ENCODE measurements around the gene BMP2K.
"Not testable (repeated sequence)": the region's sequence is repeated elsewhere in the genome, so short reads cannot be mapped to it uniquely, and the experiment has no call there.

Gene BMP2K

DNA sequence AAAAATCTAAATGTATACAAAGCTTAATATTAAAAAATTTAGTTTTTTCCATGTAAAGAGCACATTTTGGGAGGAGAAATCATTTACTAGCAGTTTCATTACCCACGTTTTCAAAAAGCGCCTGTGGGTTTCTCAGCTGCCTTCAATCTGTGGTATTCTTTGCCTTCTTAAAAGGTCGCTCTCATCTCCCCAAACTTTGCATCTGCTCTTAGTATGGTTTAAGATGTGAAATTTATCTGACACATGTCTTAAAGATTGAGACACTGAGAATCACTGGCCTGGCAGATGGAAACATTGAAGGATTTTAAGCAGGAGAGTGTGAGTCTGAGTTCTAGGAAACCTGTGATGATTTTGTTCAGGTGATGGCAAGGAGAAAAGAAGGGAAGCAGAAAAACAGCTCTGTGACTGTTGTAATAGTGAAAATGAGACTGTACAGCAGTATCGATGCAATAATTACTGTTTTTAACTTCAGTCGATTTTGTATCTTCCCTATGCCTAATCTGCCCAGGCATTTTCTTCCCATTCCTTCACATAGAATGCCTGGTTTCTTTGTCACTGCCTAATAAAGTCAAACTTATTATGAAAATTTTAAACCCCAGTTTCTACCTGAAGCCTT is 87.2 kb downstream of the BMP2K start:
- peak; percentile 5 for DNase-seq (ENCODE audit: low spot score)

DNA sequence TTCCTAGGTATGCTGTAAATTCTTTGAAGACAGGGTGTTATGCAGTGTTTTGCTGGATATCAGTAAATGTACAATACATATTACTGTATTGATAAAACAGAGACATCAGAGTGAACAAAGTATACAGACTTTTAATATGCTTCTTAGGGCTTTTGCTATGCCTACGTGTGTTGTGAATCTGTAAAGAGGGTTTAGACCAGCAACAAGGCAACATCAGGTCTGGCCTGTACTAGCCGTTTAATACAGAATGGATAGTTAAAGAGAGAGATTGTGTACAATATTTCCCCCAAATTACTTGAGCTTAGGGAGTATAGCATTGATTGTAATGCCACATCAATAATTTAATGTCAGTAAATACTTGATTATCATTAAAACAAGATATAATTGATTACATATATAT is 87.8 kb downstream of the BMP2K start:
- no peak for DNase-seq (ENCODE audit: low spot score)

DNA sequence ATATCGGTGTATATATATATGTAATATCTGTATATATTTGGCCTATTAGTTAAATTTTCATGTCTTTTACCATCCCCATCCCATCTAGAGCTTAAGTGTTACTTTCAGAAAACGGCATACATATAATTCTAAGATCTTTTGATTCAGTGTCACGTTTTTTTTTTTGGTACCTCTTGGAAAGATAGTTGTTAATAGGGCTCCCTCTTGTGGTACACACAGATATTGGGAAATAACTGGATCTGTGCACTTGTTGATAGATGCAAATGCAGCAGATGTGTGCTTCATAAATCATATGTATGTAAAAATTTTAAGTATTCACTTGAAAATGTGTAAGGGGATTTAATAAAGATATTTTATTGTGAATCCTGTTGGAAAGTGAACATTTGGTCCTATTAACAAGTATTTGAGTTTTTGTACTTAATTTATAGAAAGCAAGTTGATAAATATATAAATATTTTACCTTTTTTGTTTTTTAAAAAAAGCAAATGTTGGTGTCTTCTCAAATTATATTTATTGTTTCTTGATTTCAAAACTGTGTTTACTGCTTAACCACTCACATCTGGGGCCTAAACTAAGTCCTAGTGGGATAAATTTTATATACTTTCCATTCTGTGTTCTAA is 88.4 kb downstream of the BMP2K start:
- peak; percentile 76 for DNase-seq (ENCODE audit: low spot score)

DNA sequence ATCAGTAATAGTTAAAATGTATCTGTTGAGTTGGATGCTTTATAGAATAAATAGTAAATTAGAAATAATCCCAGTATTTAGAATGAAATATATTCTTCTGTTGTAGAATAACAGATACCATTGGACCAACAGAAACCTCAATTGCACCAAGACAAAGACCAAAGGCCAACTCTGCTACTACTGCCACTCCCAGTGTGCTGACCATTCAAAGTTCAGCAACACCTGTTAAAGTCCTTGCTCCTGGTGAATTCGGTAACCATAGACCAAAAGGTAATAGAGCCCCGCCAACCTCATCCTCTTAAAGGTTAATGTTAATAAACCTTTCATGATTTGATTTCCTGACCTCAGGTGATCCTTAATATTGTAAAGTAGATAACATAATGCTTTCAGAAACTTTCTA is 89.3 kb downstream of the BMP2K start:
- no peak for DNase-seq (ENCODE audit: low spot score)

DNA sequence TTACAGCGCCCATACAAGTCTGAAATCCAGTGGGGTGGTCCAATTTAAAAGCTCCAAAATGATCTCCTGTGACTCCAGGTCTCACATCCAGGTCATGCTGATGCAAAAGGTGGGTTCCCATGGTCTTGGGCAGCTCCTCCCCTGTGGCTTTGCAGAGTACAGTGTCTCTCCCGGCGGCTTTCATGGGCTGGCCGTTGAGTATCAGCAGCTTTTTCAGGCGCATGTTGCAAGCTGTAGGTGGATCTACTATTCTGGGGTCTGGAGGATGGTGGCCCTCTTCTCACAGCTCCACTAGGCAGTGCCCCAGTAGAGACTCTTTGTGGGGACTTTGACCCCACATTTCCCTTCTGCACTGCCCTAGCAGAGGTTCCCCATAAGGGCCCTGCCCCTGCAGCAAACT is 92.6 kb downstream of the BMP2K start:
- not testable (repeated sequence) for DNase-seq (ENCODE audit: low spot score)

DNA sequence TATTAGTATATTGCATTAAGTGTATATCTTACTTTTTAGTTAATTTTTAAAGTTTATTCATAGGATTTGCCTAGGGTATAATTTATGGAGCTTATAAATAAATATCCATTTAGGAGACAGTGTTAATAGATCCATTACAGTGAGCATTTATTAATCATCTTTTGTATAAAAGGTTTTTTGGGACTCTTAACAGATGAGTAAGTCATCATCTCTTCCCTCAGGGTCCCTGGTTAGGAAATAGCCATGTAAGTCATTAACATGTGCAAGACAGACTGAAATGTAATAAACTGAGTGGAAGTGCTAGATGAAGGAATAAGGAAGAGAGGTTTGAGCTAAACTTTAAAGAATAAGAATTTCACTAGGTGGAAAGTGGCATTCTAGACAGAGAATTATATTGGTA is 93.9 kb downstream of the BMP2K start:
- no peak for DNase-seq (ENCODE audit: low spot score)

DNA sequence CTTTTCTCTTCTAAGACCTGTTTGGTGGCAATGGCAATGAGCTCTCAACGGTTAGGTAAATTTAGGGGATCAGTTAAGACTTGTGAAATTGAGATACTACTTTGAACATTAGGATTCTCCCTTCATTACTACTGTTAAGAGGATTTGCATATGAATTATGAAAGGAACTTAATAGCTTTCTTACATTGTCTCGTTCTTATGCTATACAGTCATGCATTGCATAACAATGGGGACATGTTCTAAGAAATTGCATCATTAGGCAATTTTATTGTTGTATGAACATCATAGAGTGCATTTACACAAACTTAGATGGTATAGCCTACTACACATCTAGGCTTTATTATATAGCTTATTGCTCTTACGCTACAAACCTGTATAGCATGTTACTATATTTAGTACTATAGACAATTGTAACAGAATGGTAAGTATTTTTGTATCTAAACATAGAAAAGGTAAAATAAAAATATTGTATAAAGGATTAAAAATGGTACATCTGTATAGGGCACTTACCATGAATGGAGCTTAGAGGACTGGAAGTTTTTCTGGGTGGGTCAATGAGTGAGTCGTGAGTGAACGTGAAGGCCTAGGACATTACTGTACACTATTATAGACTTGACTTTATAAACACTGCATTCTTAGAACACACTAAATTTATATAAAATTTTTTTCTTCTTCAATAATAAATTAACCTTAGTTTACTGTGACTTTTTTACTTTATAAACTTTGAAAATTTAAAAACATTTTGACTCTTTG is 100.6 kb downstream of the BMP2K start:
- no peak for DNase-seq (ENCODE audit: low spot score)

DNA sequence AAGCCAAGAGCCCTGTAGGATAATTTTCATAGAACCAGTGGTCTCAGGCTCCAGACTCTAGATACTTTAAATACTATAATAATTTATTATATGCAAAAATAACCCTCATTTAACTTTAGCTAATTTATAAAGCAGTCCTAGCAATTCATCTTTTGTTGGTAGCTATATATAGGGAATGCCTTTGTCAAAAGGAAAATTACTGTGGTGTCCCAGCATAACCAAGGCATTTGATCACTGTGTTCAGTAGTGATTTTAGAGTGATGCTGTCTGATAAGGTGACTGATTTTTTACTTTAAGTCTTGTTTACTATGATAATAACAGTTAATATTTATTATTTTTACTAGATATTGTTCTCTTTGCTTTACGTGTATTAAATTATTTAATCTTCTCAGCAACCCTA is 101.9 kb downstream of the BMP2K start:
- DNase-seq (ENCODE audit: low spot score), result no peak

DNA sequence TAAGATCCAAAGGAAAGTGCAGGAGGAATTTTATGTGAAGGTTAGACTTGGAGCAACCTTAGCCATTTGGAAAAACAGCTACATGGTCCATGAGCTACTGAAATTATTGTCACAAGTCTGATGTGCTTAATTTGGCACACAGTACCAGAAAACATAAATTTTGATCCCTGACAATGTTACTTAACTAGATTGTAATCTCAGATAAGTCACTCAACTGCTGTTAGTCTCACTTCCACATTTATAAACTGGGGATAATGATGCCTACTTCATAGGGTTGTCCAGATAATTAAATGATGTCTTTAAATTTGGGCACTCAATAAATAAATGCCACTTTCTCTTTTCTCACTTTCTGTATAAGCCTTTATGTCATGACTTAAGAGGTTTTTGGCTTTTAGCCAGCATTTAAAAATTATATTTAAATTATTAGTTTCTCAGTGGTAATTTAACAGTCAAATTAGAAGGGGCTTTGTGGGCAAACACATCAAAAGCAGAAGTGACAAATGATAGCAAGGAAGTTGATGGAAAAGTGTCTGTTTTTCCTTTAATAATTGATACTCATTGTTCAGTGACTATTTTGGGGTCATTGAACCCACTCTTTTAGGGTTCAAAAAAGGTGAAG is 104.8 kb downstream of the BMP2K start:
- DNase-seq (ENCODE audit: low spot score), result no peak

DNA sequence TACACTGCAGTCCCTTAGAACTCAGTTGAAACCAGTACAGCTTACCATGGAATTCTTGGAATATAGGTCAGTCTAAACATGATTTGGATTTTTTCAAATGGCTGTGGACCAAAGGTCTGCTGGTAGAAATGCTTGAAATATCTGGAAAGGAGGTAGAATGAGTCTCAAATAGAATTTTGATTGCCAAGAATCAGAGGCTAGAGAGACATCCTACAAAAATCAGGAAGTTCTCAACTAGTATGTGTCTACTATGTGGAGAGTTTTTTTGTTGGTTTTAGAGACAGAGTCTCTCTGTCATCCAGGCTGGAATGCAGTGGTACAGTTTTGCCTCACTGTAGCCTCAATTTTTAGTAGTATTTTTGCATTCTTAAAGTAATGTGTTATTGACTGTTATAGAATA is 109.4 kb downstream of the BMP2K start:
- no peak for DNase-seq (ENCODE audit: low spot score)

DNA sequence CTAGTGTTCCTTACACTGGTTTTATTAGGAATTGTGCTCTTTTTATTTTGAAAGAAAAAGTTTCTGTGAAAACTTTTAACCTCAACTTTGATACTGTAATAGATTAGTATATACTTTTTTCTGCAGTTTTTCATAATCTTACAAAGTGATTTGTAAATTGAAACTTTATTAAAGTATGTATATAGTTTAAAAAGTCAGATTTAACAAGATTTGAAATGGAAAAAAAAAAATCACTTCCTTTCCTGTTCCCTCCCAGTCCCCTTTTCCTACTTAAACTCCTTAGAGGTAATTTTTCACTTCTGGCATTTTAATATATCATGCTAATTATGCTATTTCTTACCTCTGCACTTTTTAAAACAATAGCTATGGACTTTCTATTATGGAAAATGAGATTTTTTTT is 113.8 kb downstream of the BMP2K start:
- DNase-seq (ENCODE audit: low spot score), result no peak

DNA sequence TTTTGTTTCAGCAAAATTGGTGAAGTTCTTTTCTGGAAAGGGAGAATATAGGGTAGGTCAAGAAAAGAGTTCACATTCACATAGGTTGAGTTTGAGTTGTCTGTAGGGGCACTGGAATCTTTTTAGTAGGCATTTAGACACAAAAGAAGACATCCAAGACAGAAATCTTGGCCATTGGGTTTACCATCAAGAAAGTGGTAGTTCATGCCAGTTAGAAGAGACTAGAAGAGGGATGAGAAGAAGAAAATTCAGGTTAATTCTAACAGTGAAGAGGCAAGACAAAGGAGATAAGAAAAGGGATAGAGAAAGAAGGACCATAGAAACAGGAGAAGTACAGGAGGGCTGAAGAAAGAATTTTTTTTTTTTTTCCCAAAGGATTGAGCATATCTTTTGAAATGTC is 123.2 kb downstream of the BMP2K start:
- no peak for DNase-seq (ENCODE audit: low spot score)

DNA sequence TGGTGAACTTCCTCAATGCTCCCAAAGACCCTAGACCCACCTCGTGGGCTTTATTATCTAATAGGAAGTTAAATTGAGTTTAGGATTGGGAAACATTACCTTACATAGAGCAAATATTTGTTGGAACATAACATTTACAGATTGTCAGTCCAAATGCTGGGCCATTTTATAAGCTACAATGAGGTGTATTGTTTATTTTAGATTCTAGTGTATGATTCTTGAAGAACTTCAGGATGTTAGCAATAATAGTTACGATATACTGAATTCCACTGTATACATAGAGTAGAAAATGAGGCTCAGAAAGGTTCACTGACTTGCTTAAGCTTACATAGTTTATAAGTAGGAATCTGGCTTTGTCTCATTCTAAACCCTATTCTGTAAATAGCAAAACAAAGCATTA is 125.7 kb downstream of the BMP2K start:
- DNase-seq (ENCODE audit: low spot score), result no peak

DNA sequence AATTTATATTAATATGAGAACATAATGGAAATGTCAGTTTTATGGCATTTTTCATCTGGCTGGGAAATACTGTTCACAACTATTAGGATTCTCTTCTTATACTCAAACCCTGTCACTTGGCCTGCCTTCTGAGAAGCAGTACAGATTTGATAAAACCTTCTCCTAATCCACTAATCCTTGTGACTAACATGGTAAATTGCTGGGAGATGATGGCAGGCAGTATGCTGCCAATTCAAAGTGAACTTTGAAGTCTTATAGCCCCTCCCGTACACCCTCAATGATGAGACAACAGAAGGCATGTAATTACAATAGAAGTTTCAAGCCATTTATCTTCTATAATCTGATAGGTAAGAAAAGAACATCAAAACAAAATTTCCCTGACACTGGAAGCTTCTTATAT is 126.1 kb downstream of the BMP2K start:
- no peak for DNase-seq (ENCODE audit: low spot score)

DNA sequence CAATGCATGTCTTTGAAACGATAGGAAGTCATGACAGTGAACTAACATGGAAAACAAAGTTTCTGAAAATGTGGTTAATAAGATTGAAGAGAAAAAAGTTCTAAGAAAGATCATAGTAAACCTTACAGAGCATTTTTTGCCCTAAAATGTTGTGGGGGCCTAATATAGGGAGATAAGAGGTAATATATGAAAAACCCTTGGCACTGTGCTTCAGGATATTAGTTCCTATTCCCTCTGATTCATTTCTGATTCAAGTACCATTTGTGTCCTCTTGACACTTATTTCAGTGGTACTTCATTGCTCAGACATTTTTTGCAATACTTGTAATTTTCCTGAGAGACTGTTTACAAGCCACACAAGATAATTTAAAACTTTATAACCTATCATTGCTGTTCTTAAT is 128.0 kb downstream of the BMP2K start:
- DNase-seq (ENCODE audit: low spot score), result no peak

DNA sequence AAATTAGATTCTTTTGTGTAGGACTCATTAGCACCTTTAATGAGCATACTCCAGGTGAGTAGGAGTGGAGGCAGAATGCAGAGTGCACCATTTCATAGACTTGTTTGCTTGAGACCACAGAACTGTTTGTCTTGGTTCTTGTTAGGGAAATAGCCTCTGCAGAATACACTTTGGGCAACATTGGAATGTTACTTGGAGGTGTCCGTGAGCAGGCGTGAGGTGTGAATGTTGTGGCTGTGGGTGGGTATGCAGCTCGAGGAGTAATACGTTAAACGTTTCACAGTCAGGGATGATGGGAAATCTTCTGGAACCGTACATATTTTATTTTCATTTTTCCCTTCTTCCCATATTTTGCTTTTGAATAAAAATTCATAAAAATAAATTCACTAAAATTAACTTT is 131.5 kb downstream of the BMP2K start:
- DNase-seq (ENCODE audit: low spot score), result no peak

DNA sequence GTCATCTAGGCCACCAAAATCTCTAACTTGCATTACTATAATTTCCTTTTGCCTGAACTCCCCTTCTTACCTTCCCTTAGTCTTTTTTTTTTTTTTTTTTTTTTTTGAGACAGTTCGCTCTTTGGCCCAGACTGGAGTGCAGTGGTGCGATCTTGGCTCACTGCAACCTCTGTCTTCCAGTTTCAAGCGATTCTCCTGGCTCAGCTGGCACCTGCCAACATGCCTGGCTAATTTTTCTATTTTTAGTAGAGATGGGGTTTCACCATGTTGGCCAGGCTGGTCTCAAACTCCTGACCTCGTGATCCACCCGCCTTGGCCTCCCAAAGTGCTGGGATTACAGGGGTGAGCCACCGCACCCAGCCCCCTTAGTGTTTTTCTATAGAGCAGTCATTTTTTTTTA is 132.8 kb downstream of the BMP2K start:
- not testable (repeated sequence) for DNase-seq (ENCODE audit: low spot score)

DNA sequence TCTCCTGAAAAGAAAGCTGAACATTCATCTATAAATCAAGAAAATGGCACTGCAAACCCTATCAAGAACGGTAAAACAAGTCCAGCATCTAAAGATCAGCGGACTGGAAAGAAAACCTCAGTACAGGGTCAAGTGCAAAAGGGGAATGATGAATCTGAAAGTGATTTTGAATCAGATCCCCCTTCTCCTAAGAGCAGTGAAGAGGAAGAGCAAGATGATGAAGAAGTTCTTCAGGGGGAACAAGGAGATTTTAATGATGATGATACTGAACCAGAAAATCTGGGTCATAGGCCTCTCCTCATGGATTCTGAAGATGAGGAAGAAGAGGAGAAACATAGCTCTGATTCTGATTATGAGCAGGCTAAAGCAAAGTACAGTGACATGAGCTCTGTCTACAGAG is 134.5 kb downstream of the BMP2K start:
- DNase-seq (ENCODE audit: low spot score), result no peak

DNA sequence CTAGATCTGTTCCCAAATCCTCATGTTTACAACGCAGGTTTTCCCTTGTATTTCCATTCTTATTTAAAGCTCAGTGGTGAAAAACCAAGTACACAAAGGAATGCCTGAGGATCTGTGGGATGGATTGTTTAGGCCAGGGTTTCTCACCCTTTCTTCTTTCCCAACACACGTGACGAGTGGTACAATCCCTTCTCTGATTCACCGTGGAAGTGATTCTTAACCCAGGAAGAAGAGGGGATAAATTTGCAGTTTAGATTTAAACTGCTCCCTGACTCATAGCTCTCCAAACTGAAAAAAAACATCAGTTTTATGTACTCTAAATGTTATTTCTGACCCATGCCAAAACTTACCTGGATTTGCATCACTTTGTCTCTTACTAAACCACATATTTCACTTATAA is 146.1 kb downstream of the BMP2K start:
- no peak for DNase-seq (ENCODE audit: low spot score)

DNA sequence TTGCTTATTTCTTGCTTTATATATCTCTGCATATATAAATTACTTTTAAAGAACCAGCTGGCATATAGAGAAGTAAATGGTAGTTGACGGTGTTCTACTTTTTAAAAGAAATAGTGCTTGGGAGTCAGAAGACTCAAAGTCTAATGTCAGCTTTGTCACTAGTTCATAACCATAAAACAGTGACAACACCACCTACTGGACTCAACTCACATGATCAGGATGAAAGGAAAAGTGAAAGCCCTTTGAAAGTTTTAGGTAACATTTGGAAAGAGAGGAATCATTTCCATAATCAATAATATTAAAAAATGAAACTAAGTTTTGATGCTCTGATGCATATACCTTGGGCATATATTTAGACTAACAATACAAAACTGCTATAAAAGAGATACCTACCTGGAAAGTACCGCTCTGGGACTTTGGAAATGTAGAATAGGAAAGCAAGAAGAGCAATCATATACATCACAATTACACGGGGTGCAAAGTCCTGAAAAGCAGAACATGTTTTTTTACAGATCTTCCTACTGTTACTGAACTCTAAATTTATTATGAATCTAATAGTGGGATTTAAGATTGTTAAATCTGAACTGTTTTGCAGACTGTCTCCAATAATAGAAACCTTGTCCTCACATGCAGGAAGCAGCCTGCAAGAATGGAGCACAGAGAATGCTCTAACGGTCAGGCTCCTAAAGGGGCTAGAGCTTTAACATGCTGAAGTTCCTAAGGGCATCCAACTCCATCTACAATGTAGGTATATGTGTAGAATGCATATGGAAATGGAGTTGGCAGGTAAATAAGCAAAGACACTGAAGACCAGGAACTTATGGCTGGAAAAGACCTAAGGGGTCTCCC is 147.5 kb downstream of the BMP2K start:
- no peak for DNase-seq (ENCODE audit: low spot score)

DNA sequence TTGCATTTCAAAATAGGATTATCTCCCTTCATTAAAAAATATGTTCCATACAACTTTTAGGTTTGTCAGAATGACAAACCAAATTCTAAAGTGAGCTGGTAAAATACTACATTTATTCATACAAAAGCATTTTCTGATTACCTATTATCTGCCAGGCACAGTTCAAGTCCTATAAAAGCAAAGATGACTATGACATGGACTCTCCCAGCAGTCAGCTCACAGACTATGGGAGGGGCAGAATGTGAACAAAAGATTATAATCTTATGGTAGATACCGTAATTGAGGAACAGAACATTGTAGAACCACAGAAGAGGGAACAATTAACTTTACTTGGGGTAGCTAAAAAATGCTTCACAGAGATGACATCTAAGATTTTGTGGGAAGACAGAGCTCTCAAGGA is 150.7 kb downstream of the BMP2K start:
- DNase-seq (ENCODE audit: low spot score), result no peak

DNA sequence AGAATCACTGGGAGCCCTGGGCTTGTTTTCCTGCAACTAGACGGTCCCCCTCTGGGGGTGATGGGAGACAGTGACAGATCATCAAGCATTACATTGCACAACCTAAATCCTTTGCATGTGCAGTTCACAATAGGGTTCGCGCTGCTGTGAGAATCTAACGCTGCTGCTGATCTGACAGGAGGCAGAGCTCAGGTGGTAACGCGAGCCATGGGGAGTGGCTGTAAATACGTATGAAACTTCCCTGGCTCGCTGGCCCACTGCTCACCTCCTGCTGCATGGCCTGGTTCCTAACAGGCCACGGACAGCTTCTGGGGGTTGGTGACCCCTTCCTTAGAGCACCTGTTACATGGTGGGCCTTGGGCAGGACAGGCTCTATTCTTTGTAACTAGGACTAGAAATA is 152.7 kb downstream of the BMP2K start:
- DNase-seq (ENCODE audit: low spot score), result no peak

All from cerebellar cortex (tissue), 1 donor.